Measurements from ENCODE around the gene CD3D. TPM values are rescaled to one million over a fixed set of nuclear protein-coding genes. Genes with fewer than 3 reads are reported as not detected.

Gene CD3D
- total RNA-seq, result under 1 TPM in 4 of 6 experiments, not detected in 2; 0.64 to 0.98 (median 0.89) TPM
- long read RNA-seq, result 0 reads

DNA sequence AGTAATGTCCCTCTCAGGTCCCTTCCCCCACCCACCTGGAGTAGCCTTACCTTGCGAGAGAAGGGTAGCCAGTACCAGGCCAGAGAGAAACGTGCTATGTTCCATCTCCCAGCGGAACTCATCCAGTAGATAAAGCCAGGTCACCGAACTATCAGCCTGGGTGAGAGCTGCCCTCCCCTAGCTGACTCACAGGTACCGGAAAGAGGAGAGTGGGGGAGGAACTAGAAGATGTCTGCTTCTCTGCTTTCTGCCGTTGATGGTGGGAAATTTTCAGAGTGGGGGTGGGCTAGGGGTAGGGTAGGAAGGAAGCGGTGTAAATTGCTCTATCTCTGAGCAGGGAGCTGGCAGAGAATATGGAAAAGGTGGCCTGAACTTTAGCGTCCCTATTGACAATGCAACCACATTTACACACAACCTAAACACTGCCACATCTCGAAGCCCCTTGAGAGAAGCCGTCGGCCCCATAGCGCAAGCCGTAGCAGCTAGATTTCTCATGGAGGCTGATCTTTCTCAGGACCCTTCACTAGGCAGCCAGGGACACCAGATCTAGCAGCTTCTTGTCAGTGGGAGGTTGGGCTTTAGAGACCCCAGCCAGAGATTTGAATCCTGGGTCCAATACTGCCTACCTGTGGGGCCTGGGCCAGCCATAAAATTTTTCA lies at the start of gene CD3D:
CD3D (minus strand) TSS at position 203 of the 659 bp plus-strand sequence; CDS start at position 105, 98 bp downstream.
- TF ChIP-seq, protein P1, sequence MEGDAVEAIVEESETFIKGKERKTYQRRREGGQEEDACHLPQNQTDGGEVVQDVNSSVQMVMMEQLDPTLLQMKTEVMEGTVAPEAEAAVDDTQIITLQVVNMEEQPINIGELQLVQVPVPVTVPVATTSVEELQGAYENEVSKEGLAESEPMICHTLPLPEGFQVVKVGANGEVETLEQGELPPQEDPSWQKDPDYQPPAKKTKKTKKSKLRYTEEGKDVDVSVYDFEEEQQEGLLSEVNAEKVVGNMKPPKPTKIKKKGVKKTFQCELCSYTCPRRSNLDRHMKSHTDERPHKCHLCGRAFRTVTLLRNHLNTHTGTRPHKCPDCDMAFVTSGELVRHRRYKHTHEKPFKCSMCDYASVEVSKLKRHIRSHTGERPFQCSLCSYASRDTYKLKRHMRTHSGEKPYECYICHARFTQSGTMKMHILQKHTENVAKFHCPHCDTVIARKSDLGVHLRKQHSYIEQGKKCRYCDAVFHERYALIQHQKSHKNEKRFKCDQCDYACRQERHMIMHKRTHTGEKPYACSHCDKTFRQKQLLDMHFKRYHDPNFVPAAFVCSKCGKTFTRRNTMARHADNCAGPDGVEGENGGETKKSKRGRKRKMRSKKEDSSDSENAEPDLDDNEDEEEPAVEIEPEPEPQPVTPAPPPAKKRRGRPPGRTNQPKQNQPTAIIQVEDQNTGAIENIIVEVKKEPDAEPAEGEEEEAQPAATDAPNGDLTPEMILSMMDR (IDR thresholded peaks at IDR 0.05), result no peak
- TF ChIP-seq POLR2A (IDR thresholded peaks at IDR 0.05), result no peak
- 60% methylated on average over 3 of the region's 13 CpGs for WGBS (ENCODE audit: insufficient coverage, low coverage, low lambda C conversion rate, missing lambda C conversion rate)
- ATAC-seq, result peak in 1 of 4 donors; percentile 56
- H3K4me3 ChIP-seq, result no peak within 1 kb of the TSS
- H3K9me3 ChIP-seq, result no peaks in the 10 kb centered on the region
- intact Hi-C loops (cut with DNase I), result no loop called here
- no peaks in the 10 kb centered on the region for H3K27me3 ChIP-seq
- no peaks in the 10 kb centered on the region for H3K36me3 ChIP-seq
- no peak within 1 kb of the TSS for H3K27ac ChIP-seq
- no peaks in the 10 kb centered on the region for H3K4me1 ChIP-seq
- DNase-seq, result no peak

DNA sequence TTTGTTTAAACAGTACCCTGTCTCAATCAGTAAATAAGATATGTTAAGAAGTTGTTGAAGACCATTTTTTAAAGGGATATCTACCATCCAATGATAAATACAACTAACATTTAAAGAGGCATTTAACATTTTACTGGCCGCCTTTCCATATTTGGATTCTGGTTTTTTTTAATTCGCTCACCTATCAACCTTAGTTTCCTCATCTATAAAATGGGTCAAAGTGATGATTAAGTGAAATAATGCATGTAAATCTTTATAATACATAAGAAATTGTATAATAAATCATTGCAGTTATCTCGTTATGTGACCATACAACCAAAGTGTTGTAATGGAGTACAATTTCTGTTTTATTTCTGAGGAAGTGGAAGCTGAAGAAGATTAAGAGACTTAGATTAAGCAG lies 41.2 kb upstream of the CD3D start:
- peaks cover 2 to 98% (median 55%) of the 10 kb centered on the region in 4 donors for H3K36me3 ChIP-seq
- no peak overlapping the region for H3K27ac ChIP-seq
- WGBS (ENCODE audit: insufficient coverage, low coverage, low lambda C conversion rate, missing lambda C conversion rate), result 94% methylated on average over 3 of the region's 3 CpGs
- no peaks in the 10 kb centered on the region for H3K27me3 ChIP-seq
- no peak overlapping the region for H3K4me3 ChIP-seq
- ATAC-seq (no peak), DNase-seq (no peak)
- no peak for TF ChIP-seq POLR2A (IDR thresholded peaks at IDR 0.05)
- no peaks in the 10 kb centered on the region for H3K9me3 ChIP-seq
- H3K4me1 ChIP-seq, result no peaks in the 10 kb centered on the region
- intact Hi-C loops (cut with DNase I), result loop anchor here in 1 of 2 donors (10.0 kb wide), 1 partner anchor 121 kb away; no protein-coding TSS in a partner anchor

DNA sequence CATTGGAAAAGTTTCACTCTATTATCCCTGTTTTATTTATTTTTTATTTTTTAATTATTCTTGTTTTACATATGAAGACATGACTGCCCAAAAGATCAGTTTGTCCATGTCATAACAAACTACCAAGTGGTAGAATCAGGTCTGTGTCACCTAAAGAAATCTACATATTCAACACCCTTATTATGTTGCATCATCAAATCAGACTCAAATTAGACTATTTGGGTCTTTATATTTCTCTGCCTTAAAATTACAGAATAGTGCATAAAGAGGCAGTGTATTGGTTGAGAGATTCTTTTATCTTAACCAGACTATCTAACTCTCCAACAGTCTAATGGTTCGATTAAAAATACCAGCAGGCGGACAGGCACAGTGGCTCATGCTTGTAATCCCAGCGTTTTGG lies 40.4 kb upstream of the CD3D start:
- no peak for DNase-seq
- 80% methylated on average over 3 of the region's 3 CpGs for WGBS (ENCODE audit: insufficient coverage, low coverage, low lambda C conversion rate, missing lambda C conversion rate)
- intact Hi-C loops (cut with DNase I), result loop anchor here in 1 of 2 donors (10.0 kb wide), 1 partner anchor 122 kb away; no protein-coding TSS in a partner anchor
- H3K9me3 ChIP-seq, result no peaks in the 10 kb centered on the region
- TF ChIP-seq POLR2A (IDR thresholded peaks at IDR 0.05), result no peak
- TF ChIP-seq, protein P1 (IDR thresholded peaks at IDR 0.05), result no peak
- H3K4me3 ChIP-seq, result no peak overlapping the region
- H3K36me3 ChIP-seq, result peaks cover 6 to 98% (median 60%) of the 10 kb centered on the region in 4 donors
- H3K27me3 ChIP-seq, result no peaks in the 10 kb centered on the region
- no peak for ATAC-seq
- H3K27ac ChIP-seq, result no peak overlapping the region
- no peaks in the 10 kb centered on the region for H3K4me1 ChIP-seq

DNA sequence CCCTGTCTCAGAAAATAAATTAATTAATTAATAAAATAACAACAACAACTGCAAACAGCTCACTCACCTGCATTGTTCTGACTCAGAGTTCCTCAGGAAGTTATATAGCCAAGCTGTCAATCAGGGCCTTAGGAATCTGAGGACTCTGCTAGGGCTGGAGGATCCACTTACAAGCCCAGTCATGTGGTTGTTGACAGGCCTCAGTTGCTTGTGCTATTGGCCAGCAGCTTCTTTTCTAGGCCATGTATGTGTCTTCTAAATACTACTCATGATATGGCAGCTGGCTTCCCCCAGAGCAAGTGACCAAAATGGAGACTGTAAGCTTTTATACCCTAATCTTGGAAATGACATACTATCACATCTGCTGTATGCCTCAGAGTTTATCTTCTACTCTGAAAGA lies 38.1 kb upstream of the CD3D start:
- Histone ChIP-seq H3K4me1 (no peaks in the 10 kb centered on the region), H3K36me3 (peaks cover 6 to 91% (median 52%) of the 10 kb centered on the region in 4 donors), H3K27ac (no peak overlapping the region), H3K9me3 (no peaks in the 10 kb centered on the region), H3K27me3 (no peaks in the 10 kb centered on the region), H3K4me3 (no peak overlapping the region)
- no peak for DNase-seq
- TF ChIP-seq POLR2A (IDR thresholded peaks at IDR 0.05), result no peak
- TF ChIP-seq, protein P1 (IDR thresholded peaks at IDR 0.05), result no peak
- intact Hi-C loops (cut with DNase I), result loop anchor here in 1 of 2 donors (10.0 kb wide), 1 partner anchor 124 kb away; no protein-coding TSS in a partner anchor
- no peak for ATAC-seq

DNA sequence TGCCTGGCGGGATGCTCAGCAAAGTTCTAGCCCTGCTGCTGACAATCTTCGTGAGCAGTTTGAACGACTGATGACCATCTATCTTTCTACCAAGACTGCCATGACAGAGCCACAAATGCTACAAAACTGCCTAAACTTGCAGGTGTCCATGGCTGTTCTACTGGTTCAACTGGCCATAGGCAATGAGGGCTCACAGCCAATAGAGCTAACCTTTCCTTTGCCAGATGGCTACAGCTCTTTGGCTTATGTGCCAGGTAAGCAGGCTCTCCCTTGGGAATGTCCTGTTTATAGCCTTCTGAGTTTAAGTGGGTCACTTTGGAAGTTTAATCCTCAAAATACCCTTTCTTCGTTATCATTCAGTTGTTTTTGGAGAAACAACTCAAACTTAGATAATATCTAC lies 37.0 kb upstream of the CD3D start:
- TF ChIP-seq POLR2A (IDR thresholded peaks at IDR 0.05), result no peak
- TF ChIP-seq, protein P1 (IDR thresholded peaks at IDR 0.05), result no peak
- WGBS (ENCODE audit: insufficient coverage, low coverage, low lambda C conversion rate, missing lambda C conversion rate), result 100% methylated on average over 4 of the region's 4 CpGs
- H3K27ac ChIP-seq, result no peak overlapping the region
- no peaks in the 10 kb centered on the region for H3K9me3 ChIP-seq
- intact Hi-C loops (cut with DNase I), result loop anchor here in 1 of 2 donors (10.0 kb wide), 1 partner anchor 115 kb away; no protein-coding TSS in a partner anchor
- H3K4me3 ChIP-seq, result no peak overlapping the region
- ATAC-seq (no peak), DNase-seq (no peak)
- H3K36me3 ChIP-seq, result peaks cover 6 to 87% (median 46%) of the 10 kb centered on the region in 4 donors
- no peaks in the 10 kb centered on the region for H3K27me3 ChIP-seq
- H3K4me1 ChIP-seq, result no peaks in the 10 kb centered on the region
